HepG2 (cell line): ENCODE data around the gene TSNAXIP1. TPM values are rescaled to one million over a fixed set of nuclear protein-coding genes. Genes with fewer than 3 reads are reported as not detected.

Experiments
- ATAC-seq: fragments of 200-7000 bp; cut with Tn5 transposase; 3 replicates; pipeline ENCODE4 v1.9.1; 2020; ENCODE audit warnings: mild to moderate bottlenecking, moderate library complexity
- BruUV-seq: library from RNA; stranded (reverse); fragments of 400-500 nt; replicated peaks from 2 replicates; lab custom pipeline; 2021; lab: Mats Ljungman, UMichigan
- CTCF ChIA-PET: fragments of 300-600 bp; formaldehyde crosslinking; extraction: SDS; loops from one replicate; lab custom pipeline; 2021; ENCODE audit warnings: low total read pairs, inconsistent platforms, low intra/inter-chr PET ratio; lab: Yijun Ruan, JAX
- POLR2A ChIA-PET: fragments of 350-600 bp; sonication (Branson Sonifier 250); formaldehyde crosslinking; loops from one replicate; lab custom pipeline; 2020; ENCODE audit warnings: antibody characterized with exemption, inconsistent platforms; lab: Yijun Ruan, JAX
- DNase-seq: peaks from one replicate; pipeline ENCODE4 v3.0.0-alpha.2; 2015; ENCODE audit warnings: low spot score
- FAIRE-seq: peaks from 3 replicates; lab custom pipeline; 2011; peaks lifted over from hg19 to GRCh38; lab: Jason Lieb, UNC
- H2AFZ ChIP-seq: one replicate; pipeline ENCODE4 v1.6.1; 2011; ENCODE audit warnings: low read length, inconsistent platforms
- H3K27ac ChIP-seq: fragments of 300-600 bp; 3 replicates; pipeline ENCODE4 v1.8.0; 2011; ENCODE audit warnings: mixed run types, mild to moderate bottlenecking, mixed read lengths, low read length, inconsistent platforms; ENCODE audit not compliant: insufficient read depth; ENCODE audit errors: extremely low read length
- H3K27me3 ChIP-seq, 2 experiments: fragments of 200-600 bp in 1 of 2; 2 replicates in 1 of 2; 3 replicates in 1 of 2; pipeline versions ENCODE4 v1.6.0 to v1.8.0; 2011; ENCODE audit warnings: low read length in 2 of 2, mild to moderate bottlenecking in 2 of 2, moderate library complexity in 2 of 2, inconsistent platforms in 1 of 2; ENCODE audit not compliant: insufficient read depth in 2 of 2, control insufficient read depth in 1 of 2
- H3K36me3 ChIP-seq, 2 experiments: fragments of 200-600 bp in 1 of 2; replicated peaks in 1 of 2; 2 replicates in 1 of 2; 3 replicates in 1 of 2; pipeline versions ENCODE4 v1.5.1 to v1.8.0; 2011; ENCODE audit warnings: low read length in 2 of 2, inconsistent platforms in 1 of 2; ENCODE audit not compliant: insufficient read depth in 2 of 2, control insufficient read depth in 1 of 2
- H3K4me1 ChIP-seq: 2 replicates; pipeline ENCODE4 v1.5.1; 2012; ENCODE audit warnings: low read length, inconsistent platforms; ENCODE audit not compliant: insufficient read depth
- H3K4me2 ChIP-seq: 2 replicates; pipeline ENCODE4 v1.6.0; 2011; ENCODE audit warnings: low read depth, low read length, inconsistent platforms
- H3K4me3 ChIP-seq, 3 experiments: fragments of 200-600 bp in 1 of 3; sonication (generic), shearing (Covaris generic) in 1 of 3; replicated peaks in 1 of 3; 2 replicates each; pipeline ENCODE4 v1.5.1; 2011 to 2016; ENCODE audit warnings: low read length in 3 of 3, inconsistent platforms in 2 of 3, low read depth in 2 of 3, mild to moderate bottlenecking in 2 of 3, control low read depth in 1 of 3, mixed read lengths in 1 of 3; ENCODE audit not compliant: insufficient read depth in 1 of 3
- H3K79me2 ChIP-seq: one replicate; pipeline ENCODE4 v1.6.1; 2011; ENCODE audit warnings: low read length, inconsistent platforms; ENCODE audit not compliant: insufficient read depth
- H3K9ac ChIP-seq: 2 replicates; pipeline ENCODE4 v1.6.0; 2011; ENCODE audit warnings: mild to moderate bottlenecking, low read depth, low read length, inconsistent platforms; ENCODE audit not compliant: insufficient read depth
- H3K9me3 ChIP-seq: 2 replicates; pipeline ENCODE4 v1.5.1; 2012; ENCODE audit warnings: mild to moderate bottlenecking, low read length
- H4K20me1 ChIP-seq: 2 replicates; pipeline ENCODE4 v1.6.0; 2011; ENCODE audit warnings: inconsistent platforms, mild to moderate bottlenecking, low read length, moderate library complexity; ENCODE audit not compliant: insufficient read depth
- AGO2 ChIP-seq: fragments of 200-400 bp; formaldehyde crosslinking; optimal IDR thresholded peaks from 2 replicates; pipeline ENCODE3; 2017; ENCODE audit warnings: mild to moderate bottlenecking, low read depth, low read length, moderate library complexity
- EEA1 ChIP-seq: sonication (generic); formaldehyde crosslinking; IDR thresholded peaks from 2 replicates; pipeline ENCODE4 v1.5.1; 2020; ENCODE audit warnings: mild to moderate bottlenecking, missing genetic modification reagents, borderline replicate concordance
- GTF3A ChIP-seq: sonication (generic); formaldehyde crosslinking; conservative IDR thresholded peaks from 2 replicates; pipeline ENCODE4 v1.4.0; 2020; ENCODE audit warnings: mild to moderate bottlenecking, missing genetic modification reagents
- HMGA1 ChIP-seq: sonication (generic); formaldehyde crosslinking; conservative IDR thresholded peaks from 2 replicates; pipeline ENCODE4 v1.4.0; 2020; ENCODE audit warnings: missing genetic modification reagents
- MTA3 ChIP-seq: sonication (generic); formaldehyde crosslinking; IDR thresholded peaks from 2 replicates; pipeline ENCODE4 v1.4.0; 2020; ENCODE audit warnings: missing genetic modification reagents
- RAD21 ChIP-seq: fragments of 450-650 bp; formaldehyde crosslinking; IDR thresholded peaks from 2 replicates; pipeline ENCODE4 v1.5.0; 2020; ENCODE audit warnings: mild to moderate bottlenecking
- ZBTB42 ChIP-seq: sonication (generic); formaldehyde crosslinking; IDR thresholded peaks from 2 replicates; pipeline ENCODE4 v1.5.0; 2020; ENCODE audit warnings: mild to moderate bottlenecking, missing genetic modification reagents
- ZNF891 ChIP-seq: sonication (generic); formaldehyde crosslinking; IDR thresholded peaks from 2 replicates; pipeline ENCODE4 v1.5.0; 2020; ENCODE audit warnings: mild to moderate bottlenecking, missing genetic modification reagents
- WGBS: methylation state at CpG from one replicate; pipeline ENCODE4 v1.1.6; 2017; ENCODE audit warnings: low lambda C conversion rate; 5-methylcytosine and 5-hydroxymethylcytosine counted together
- in situ Hi-C: cut with HindIII; loops from 2 replicates; pipeline ENCODE4 v1.10.0; 2017; ENCODE audit warnings: low pct_unique_long_range_greater_than_20kb; ENCODE audit not compliant: extremely low pct_ligation_motif_present
- intact Hi-C: fragments of 100-400 bp; cut with micrococcal nuclease; formaldehyde crosslinking; loops from one replicate; pipeline ENCODE4 v1.10.0; 2022; ENCODE audit not compliant: unreplicated experiment
- polyA plus RNA-seq, 8 experiments: library from polyadenylated mRNA; depleted of rRNA in 3 of 8; stranded (reverse) in 7 of 8; unstranded in 1 of 8; fragments of >200 nt; fragmentation: Illumina TruSeq in 4 of 8; extraction: Trizol in 4 of 8; gene quantifications; 2 replicates each; pipeline versions ENCODE4 v1.2.1 to v1.2.3, GENCODE V29; 2011 to 2016; ENCODE audit warnings: low read depth in 4 of 8, missing spikeins in 1 of 8, mixed read lengths in 1 of 8; ENCODE audit not compliant: insufficient read depth in 1 of 8
- total RNA-seq, 5 experiments: library from RNA; depleted of rRNA; stranded (reverse); fragments of >200 nt; fragmentation: Illumina TruSeq; extraction: Trizol; gene quantifications; 2 replicates each; pipeline ENCODE4 v1.2.3, GENCODE V29; 2016; ENCODE audit warnings: low read depth in 1 of 5
- TF ChIP-seq, protein P1 (sequence below): IDR thresholded peaks from 2 replicates; pipeline ENCODE4 v1.6.1; 2016; ENCODE audit warnings: low read depth
- TF ChIP-seq, protein P2 (sequence below): sonication (generic); formaldehyde crosslinking; IDR thresholded peaks from 2 replicates; pipeline ENCODE4 v1.4.0; 2020; ENCODE audit warnings: missing genetic modification reagents, mild to moderate bottlenecking, borderline replicate concordance

Gene TSNAXIP1
- total and polyA plus RNA-seq, 2 of the 13 experiments (the other 11 are each of a cell fraction or from before 2014, with no cell fraction given) = 0.37 to 0.86 TPM

DNA sequence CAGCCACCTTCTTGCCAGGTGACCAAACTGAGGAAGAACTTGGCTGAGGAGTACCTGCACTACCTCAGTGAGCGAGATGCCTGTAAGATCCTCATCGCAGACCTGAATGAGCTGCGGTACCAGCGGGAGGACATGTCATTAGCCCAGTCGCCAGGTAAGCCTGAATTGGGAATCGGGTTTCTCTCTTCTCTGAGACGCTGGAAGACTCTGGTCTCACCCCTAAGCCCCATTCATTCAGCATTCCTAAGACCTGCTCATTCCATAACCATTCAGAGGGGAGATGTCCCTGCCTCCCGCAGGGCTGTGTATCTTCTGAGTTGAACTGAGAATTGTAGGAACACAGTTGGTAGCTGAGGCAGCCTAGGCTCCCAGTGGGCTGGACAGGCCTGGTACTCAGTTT lies 18.4 kb downstream of the TSNAXIP1 start:
- no peak overlapping the region for H3K4me3 ChIP-seq
- no peak overlapping the region for H3K4me2 ChIP-seq
- DNase-seq (no peak), FAIRE-seq (no peak), ATAC-seq (no peak; the same call in 1 of the 3 replicates)
- H3K27me3 ChIP-seq = no peaks in the 10 kb centered on the region; a peak in 1 of 5 replicates
- H4K20me1 ChIP-seq = no peaks in the 10 kb centered on the region
- no peak overlapping the region for H2AFZ ChIP-seq
- ChIA-PET POLR2A (no interaction called here), CTCF (no interaction called here)
- no TSS peak for BruUV-seq
- no peak overlapping the region for H3K9ac ChIP-seq
- H3K79me2 ChIP-seq = no peaks in the 10 kb centered on the region
- no peaks in the 10 kb centered on the region for H3K9me3 ChIP-seq
- peaks cover 9 to 32% of the 10 kb centered on the region in 2 experiments; a peak in 4 of 5 replicates for H3K36me3 ChIP-seq
- in situ Hi-C loops = no loop called here
- no peak for TF ChIP-seq ZNF891 (CRISPR knock-in tag)
- 0 out of 2 replicates have a peak, but pooled peaks have one; percentile 45 for TF ChIP-seq EEA1
- no peak for TF ChIP-seq RAD21 (CRISPR knock-in tag)
- TF ChIP-seq MTA3 (CRISPR knock-in tag) = no peak
- TF ChIP-seq, protein P1, sequence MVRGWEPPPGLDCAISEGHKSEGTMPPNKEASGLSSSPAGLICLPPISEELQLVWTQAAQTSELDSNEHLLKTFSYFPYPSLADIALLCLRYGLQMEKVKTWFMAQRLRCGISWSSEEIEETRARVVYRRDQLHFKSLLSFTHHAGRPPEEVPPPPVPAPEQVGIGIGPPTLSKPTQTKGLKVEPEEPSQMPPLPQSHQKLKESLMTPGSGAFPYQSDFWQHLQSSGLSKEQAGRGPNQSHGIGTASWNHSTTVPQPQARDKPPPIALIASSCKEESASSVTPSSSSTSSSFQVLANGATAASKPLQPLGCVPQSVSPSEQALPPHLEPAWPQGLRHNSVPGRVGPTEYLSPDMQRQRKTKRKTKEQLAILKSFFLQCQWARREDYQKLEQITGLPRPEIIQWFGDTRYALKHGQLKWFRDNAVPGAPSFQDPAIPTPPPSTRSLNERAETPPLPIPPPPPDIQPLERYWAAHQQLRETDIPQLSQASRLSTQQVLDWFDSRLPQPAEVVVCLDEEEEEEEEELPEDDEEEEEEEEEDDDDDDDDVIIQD = no peak
- TF ChIP-seq HMGA1 (CRISPR knock-in tag) = no peak
- intact Hi-C loops = no loop called here
- 81% methylated on average over 8 of the region's 8 CpGs for WGBS
- no peak overlapping the region for H3K27ac ChIP-seq
- H3K4me1 ChIP-seq = peaks cover 16% of the 10 kb centered on the region

DNA sequence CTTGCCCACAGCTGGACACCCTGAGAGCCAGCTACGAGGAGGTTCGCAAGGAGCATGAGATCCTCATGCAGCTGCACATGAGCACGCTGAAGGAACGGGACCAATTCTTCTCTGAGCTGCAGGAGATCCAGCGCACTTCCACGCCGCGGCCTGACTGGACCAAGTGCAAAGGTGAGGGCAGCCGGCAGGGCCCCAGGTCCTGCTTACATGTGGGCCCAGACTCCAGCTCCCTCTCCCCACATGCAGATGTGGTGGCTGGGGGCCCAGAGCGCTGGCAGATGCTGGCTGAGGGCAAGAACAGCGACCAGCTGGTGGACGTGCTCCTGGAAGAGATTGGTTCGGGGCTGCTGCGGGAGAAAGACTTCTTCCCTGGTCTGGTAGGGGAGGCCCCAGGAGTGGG lies 19.2 kb downstream of the TSNAXIP1 start:
- 97% methylated on average over 5 of the region's 14 CpGs for WGBS
- no TSS peak for BruUV-seq
- POLR2A ChIA-PET = no interaction called here
- H3K36me3 ChIP-seq = peaks cover 13 to 40% of the 10 kb centered on the region in 2 experiments
- no peak overlapping the region for H3K4me2 ChIP-seq
- H3K9ac ChIP-seq = no peak overlapping the region
- H3K4me3 ChIP-seq = no peak overlapping the region
- H3K4me1 ChIP-seq = peaks cover 14% of the 10 kb centered on the region
- no peaks in the 10 kb centered on the region; a peak in 1 of 5 replicates for H3K27me3 ChIP-seq
- no peaks in the 10 kb centered on the region for H4K20me1 ChIP-seq
- ATAC-seq (no peak; the same call in 2 of the 3 replicates), DNase-seq (no peak), FAIRE-seq (no peak)
- in situ Hi-C loops = no loop called here
- intact Hi-C loops = no loop called here
- H3K9me3 ChIP-seq = no peaks in the 10 kb centered on the region
- H2AFZ ChIP-seq = no peak overlapping the region
- H3K79me2 ChIP-seq = no peaks in the 10 kb centered on the region
- TF ChIP-seq ZBTB42 (CRISPR knock-in tag) (no peak), GTF3A (CRISPR knock-in tag) (no peak), AGO2 (peak; percentile 64)
- TF ChIP-seq, protein P2, sequence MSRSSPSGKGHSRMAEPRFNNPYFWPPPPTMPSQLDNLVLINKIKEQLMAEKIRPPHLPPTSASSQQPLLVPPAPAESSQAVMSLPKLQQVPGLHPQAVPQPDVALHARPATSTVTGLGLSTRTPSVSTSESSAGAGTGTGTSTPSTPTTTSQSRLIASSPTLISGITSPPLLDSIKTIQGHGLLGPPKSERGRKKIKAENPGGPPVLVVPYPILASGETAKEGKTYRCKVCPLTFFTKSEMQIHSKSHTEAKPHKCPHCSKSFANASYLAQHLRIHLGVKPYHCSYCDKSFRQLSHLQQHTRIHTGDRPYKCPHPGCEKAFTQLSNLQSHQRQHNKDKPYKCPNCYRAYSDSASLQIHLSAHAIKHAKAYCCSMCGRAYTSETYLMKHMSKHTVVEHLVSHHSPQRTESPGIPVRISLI (CRISPR knock-in tag) = no peak
- H3K27ac ChIP-seq = no peak overlapping the region
- CTCF ChIA-PET = no interaction called here
